Effector CD4-positive, alpha-beta T cell (primary cell): ENCODE data around the gene AGMO.
"Not testable (repeated sequence)": the region's sequence is repeated elsewhere in the genome, so short reads cannot be mapped to it uniquely, and the experiment has no call there.

Experiments used
- DNase-seq: peaks from one replicate; pipeline ENCODE4 v3.0.0-alpha.2; 2020

The AGMO gene

DNA sequence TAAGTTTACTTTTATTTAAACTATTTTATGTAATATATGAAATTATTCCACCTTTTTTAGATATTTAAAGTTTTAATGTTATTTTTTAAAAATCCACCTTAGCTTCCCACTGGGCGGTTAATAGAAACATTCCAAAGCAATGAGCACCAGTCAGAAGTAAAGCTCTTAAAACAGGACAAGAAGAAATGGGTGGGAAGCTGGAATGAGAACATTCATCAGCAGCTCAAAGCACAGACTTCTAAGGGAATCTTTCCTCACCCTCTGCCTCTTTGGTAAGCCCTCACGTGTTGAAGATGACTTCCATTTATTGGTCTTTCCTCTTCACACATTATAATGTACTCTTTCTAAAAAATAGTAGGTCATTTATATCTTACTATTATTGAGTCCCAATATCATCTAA, 3.1 kb downstream of the AGMO start:
- DNase-seq: no peak

DNA sequence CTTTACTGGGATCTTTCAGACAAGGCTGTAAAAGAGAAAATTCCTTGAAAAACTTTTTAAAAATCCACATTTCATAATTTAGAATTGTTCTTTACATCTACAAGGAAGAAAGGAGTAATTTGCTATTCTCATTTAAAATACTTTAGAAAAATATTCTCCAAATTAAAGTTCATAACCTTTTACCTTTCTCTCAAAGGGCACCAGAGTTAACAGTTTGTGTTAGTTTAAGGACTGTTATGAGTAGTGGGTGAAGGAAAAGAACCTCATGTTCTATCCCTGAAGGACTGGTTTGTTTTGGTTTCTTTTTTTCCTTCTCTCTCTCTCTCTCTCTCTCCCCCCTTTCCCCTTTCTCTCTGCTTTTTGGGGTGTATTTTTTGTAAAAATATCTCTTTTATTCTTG, 4.1 kb downstream of the AGMO start:
- DNase-seq: no peak

DNA sequence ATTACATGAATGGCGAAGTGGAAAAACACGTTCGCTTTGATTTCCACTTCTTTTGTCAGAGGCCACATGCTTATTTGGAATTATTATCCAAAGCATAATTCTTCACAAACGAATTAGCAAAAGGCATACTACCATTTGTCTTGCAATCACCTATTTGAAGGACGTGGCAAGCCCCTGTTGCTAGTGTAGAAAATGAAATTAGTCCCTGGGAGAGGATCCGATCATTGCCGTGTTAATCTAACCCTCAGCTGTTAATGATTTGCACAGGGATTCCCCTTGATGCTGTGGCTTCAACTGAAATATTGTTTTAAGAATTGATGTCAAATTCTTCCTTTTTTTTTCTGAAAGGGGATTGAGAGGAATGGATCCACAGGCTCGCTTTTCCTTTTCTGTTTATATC, 4.6 kb downstream of the AGMO start:
- no peak for DNase-seq

- DNase-seq: no peak
Observed at GRCh38 chr7:15556339-15557105, 5.3 kb downstream of the AGMO start.

GRCh38 chr7:15555381-15555859, 6.4 kb downstream of the AGMO start:
- no peak for DNase-seq

DNA sequence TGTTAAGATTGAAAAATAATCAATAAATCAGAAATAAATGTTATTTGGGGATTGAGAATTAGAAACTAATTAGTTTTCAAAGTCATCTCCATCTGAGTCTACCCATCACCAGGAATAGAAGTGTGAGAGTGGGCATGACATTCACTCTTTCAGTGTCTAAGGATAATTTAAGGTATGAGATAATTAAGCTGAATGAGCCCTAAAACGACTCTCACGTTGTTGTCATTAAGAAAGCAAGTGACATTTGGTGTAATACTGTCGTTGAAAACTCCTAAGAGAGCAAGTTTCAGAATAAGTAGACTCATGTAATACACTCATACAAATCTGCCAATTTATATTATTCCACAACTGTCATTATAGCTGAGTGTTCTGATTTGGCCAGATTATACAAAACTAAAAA, 7.1 kb downstream of the AGMO start:
- DNase-seq: no peak

GRCh38 chr7:15554081-15554480, 7.7 kb downstream of the AGMO start:
- no peak for DNase-seq

- DNase-seq: not testable (repeated sequence)
Observed at GRCh38 chr7:15547320-15547719, 14.5 kb downstream of the AGMO start.

DNA sequence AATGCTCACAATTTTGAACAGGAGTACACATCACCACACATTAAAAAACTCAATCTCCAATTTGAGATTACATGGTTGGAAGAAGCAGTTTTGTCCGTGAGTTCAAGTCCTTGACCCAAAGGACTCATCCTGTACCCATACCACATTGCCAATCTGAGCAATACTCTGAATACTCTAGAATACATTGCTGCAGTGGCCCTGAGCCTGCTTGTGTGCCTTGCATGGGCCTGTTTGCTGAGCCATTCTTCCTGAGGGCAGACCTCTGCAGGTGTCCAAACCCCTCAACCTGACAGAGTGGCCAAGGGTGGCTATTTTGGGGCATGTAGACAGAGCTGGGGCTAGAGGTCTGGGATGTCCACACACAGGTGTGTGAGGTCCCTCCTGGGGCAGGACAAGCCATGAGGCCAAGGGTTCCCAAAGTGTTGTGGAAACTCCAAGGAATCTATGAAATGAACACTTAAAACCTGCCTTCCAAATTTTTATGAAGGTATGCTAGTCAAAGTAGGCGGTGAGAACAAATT, 15.5 kb downstream of the AGMO start:
- DNase-seq: no peak

GRCh38 chr7:15544050-15544449, 17.8 kb downstream of the AGMO start:
- no peak for DNase-seq

DNA sequence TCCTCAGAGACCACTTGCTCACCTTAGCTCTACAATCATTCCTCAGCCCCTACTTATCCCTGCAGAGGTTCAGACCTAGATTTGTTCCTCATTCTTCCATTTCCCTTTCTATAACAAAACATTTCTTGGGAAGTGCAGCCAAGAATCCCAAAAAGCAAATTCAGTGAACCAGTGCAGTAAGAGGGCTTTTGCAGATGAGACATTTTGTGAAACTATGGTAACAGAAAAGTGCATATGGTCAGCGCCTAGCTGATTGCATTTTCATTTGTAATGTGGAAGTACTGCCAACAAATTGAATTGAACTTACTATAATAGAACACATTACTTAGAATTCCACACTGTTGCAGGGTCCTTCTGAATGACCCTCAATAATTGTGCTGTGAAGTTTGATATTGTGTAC, 18.6 kb downstream of the AGMO start:
- no peak for DNase-seq

- DNase-seq: no peak
Observed at GRCh38 chr7:15527648-15528047, 34.2 kb downstream of the AGMO start.

DNA sequence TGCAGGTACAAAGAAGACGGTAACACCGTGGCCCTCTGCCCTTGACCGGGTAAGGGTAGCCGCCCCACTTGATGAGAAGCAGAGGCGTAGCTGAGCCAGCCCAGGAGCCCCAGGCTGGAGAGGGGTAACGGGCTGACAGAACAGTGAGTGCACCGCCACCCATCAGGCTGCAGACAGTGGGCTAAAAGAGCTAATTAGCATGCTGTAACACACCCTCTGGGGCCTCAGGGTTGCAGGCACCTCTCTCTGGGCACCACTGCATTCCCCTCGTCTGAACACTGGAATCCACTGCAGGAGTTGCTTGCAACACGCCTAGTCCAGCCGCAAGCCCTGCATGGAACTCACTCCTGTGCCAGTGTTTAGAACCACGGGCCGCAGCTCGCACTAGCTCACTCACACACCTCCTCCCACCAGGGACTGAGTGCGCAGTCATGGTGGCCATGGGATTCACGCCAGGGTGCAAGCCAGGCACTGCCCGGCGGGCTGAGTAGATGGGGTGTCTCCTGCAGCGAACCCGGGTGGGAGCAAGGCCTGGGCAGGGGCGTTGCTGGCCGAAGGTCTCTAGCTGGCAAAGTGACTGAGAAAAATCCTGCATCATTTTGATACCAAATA, 36.1 kb downstream of the AGMO start:
- DNase-seq: no peak

DNA sequence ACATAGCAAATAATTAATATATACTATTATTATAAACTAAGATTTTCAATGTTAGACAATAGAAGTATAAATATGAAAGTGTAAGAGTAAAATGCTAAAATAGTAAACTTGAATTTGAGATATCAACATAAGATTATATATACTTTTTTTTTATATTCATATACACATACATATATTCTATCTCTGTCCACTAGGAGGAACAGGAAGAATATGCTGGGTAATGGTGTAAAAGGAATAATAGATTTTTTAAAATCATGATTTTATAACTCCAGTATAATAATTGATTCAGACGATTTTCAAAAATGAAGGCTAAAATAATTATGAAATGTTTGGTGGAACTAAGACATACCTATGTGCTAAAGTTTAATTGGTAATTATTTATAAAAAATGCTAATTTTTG, 37.7 kb downstream of the AGMO start:
- DNase-seq: no peak

GRCh38 chr7:15517865-15518264, 44.0 kb downstream of the AGMO start:
- DNase-seq: not testable (repeated sequence)

- DNase-seq: no peak
Observed at GRCh38 chr7:15515252-15515651, 46.6 kb downstream of the AGMO start.

DNA sequence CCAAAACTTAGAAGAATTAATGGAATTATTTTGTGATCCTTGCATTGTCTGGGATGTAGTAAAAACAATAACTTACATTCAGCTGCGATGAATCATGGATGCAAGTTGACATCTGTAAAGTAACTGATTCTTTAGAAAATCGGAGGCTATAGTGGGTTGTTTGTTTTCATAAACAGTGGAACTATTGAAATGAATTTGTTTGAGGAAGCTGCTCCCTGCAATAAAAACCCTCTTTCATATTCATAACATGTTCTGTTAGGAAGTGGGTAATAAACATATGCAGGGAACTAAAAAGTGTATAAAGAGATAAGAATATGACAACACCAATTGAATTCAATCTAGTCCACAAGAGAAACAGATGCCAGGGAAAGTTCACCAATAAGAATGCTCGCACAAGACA, 53.6 kb downstream of the AGMO start:
- DNase-seq: no peak

GRCh38 chr7:15507708-15508107, 54.1 kb downstream of the AGMO start:
- no peak for DNase-seq

- no peak for DNase-seq
Observed at GRCh38 chr7:15507171-15507570, 54.6 kb downstream of the AGMO start.

- no peak for DNase-seq
Observed at GRCh38 chr7:15505761-15506160, 56.1 kb downstream of the AGMO start.

GRCh38 chr7:15504351-15504750, 57.5 kb downstream of the AGMO start:
- no peak for DNase-seq

DNA sequence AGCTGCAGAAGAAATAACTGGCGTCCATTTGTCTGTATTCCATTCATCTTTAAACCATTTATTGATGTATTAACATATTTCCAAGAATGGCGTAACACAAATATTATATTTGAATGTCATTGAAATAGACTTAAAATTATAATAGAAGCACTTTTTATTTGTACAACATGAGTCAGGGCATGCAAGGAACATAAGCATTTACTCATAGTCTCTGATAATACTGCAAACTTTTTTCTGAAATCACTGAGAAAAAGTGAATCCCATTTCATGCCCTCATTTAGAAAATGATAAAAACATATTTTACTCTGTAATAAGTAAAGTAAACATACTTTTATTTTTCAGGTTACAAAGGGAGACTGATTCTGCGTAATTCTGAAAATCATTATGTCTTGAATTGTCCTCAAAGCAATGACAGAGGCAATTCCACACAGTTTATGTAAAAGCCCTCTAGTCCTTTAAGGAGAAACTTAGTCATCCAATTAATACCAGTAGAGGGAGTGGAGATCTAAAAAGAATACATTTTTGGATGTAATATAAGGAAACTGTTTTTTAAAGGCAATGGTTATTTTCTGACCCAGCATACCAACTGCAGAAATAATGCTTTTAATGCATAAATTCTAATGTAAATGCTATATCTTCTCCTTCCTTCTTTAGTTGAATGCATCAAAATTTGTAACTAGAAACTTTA, 58.1 kb downstream of the AGMO start:
- DNase-seq: no peak

GRCh38 chr7:15498465-15498864, 63.4 kb downstream of the AGMO start:
- no peak for DNase-seq

DNA sequence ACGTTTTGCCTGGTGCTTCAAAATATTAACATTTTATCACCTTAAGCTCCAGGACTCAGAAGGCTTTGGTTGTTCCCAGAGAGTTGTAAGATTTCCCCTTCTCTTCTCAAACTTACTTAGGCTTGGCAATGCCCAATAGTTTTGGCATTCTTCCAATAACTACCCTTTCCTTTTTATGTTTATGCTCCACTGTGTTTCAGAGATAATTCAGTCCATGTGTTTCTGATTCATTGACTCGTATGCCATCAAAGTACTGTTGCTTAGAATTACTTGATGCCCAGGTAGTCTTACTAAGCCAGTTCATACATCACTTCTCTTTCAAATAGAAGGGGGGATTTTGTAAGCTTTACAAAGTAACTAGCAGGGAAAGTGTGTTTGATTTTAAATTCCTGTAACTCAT, 66.6 kb downstream of the AGMO start:
- DNase-seq: no peak
